HUES48 (cell line): ENCODE measurements around the gene LARP6.
"Not testable (repeated sequence)": the region's sequence is repeated elsewhere in the genome, so short reads cannot be mapped to it uniquely, and the experiment has no call there.

Experiments used
- H3K27ac ChIP-seq: one replicate; pipeline ENCODE4 v1.7.0; 2013; ENCODE audit warnings: low read depth, low read length, inconsistent platforms
- H3K27me3 ChIP-seq: 2 replicates; pipeline ENCODE4 v1.6.1; 2013; ENCODE audit warnings: mild to moderate bottlenecking, low read length; ENCODE audit not compliant: control insufficient read depth, insufficient read depth
- H3K36me3 ChIP-seq: 2 replicates; pipeline ENCODE4 v1.6.1; 2013; ENCODE audit warnings: low read length; ENCODE audit not compliant: control insufficient read depth, insufficient read depth
- H3K4me1 ChIP-seq: 2 replicates; pipeline ENCODE4 v1.6.1; 2013; ENCODE audit warnings: mild to moderate bottlenecking, low read length; ENCODE audit not compliant: control insufficient read depth, insufficient read depth
- H3K4me3 ChIP-seq: 2 replicates; pipeline ENCODE4 v1.5.1; 2013; ENCODE audit warnings: mild to moderate bottlenecking, low read depth, low read length
- H3K9ac ChIP-seq: 2 replicates; pipeline ENCODE4 v1.6.1; 2013; ENCODE audit warnings: mild to moderate bottlenecking, low read depth, low read length, moderate library complexity
- H3K9me3 ChIP-seq: 2 replicates; pipeline ENCODE4 v1.6.1; 2013; ENCODE audit warnings: low read length; ENCODE audit not compliant: control insufficient read depth, insufficient read depth

The LARP6 gene

DNA sequence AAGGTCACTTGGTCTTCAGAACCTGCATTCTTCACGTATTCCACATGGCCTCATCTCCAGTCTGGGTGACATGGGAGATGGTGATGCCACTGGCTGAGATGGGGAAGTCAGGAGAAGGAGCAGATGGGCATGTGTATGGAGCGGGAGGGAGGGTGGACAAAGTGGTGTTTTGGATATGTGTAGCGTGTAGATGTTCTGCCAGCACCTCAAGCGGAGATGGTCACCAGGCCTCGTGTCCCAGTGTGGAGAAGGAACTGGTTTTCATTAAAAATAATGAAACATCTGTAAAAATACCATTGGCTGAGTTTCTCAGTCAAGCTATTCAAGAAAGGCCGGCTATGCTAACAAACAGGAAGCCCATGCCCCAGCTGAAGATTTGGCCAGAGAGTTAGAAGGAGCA lies 26.2 kb downstream of the LARP6 start:
- no peak overlapping the region for H3K9ac ChIP-seq
- H3K9me3 ChIP-seq = no peaks in the 10 kb centered on the region
- H3K4me3 ChIP-seq = no peak overlapping the region
- H3K27ac ChIP-seq = no peak overlapping the region
- H3K36me3 ChIP-seq = peaks cover 12% of the 10 kb centered on the region
- no peaks in the 10 kb centered on the region for H3K27me3 ChIP-seq
- H3K4me1 ChIP-seq = no peaks in the 10 kb centered on the region

DNA sequence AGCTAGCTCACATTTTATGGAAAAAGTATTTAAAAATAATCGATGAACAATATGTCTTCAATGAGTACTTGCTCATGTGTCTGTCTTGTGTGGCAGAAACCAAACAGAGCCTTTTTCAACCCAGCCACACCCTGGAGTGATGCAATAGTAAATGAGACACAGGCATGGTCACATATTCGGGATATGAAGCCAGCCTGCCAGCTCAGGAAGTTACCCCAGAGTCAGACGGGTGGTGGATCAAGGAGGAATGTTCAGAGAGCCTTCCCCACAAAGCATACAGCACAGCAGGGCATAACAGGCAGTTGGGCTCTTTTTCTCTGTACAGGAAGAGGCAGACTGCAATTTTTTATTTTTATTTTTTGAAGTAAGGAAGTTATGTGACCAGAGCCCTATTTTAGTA lies 27.3 kb downstream of the LARP6 start:
- no peak overlapping the region for H3K4me3 ChIP-seq
- no peak overlapping the region for H3K9ac ChIP-seq
- no peak overlapping the region for H3K27ac ChIP-seq
- H3K4me1 ChIP-seq = no peaks in the 10 kb centered on the region
- 0 out of 2 replicates have a peak, but pooled peaks cover 1% of the 10 kb centered on the region for H3K36me3 ChIP-seq
- no peaks in the 10 kb centered on the region for H3K27me3 ChIP-seq
- H3K9me3 ChIP-seq = no peaks in the 10 kb centered on the region

DNA sequence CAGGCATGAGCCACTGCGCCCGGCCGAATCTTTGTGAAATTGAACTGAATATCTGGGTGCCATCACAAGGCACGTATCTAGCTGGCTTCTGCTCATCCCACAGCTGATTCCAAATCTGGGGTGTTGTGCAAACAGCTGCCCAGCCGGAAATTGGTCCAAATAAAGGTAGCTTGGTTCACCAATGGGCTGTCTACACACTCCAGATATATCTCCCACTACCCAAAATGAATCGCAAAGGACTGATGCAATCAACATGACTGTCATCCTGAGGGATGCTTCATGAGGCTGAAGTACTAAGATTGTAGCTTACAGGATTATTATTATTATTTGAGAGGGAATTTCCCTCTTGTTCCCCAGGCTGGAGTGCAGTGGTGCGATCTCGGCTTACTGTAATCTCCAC lies 28.1 kb downstream of the LARP6 start:
- Histone ChIP-seq H3K4me1 (no peaks in the 10 kb centered on the region), H3K36me3 (no peaks in the 10 kb centered on the region), H3K27me3 (no peaks in the 10 kb centered on the region), H3K4me3 (no peak overlapping the region), H3K9ac (no peak overlapping the region), H3K9me3 (no peaks in the 10 kb centered on the region), H3K27ac (no peak overlapping the region)

DNA sequence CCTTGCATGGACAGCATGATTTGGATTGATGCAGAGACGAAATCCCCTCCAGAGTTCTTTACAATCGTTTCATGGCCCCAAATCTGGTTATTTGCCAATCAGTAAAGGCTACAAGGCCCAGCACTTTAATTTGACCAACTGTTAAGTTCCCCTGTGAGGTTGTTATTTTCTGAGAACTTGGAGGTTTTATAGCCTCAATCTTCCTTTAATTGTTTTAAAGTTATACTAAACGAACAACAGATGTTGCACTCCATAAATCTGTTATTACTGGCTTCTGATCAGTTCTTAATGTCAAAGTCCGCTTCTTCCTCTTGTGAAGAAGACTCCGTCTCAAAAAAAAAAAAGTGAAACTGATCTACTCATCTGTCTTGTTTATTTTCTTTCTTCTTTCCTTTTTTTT lies 30.8 kb downstream of the LARP6 start:
- H3K36me3 ChIP-seq = no peaks in the 10 kb centered on the region
- H3K4me3 ChIP-seq = no peak overlapping the region
- no peaks in the 10 kb centered on the region for H3K4me1 ChIP-seq
- no peaks in the 10 kb centered on the region for H3K9me3 ChIP-seq
- H3K9ac ChIP-seq = no peak overlapping the region
- H3K27ac ChIP-seq = no peak overlapping the region
- H3K27me3 ChIP-seq = no peaks in the 10 kb centered on the region

DNA sequence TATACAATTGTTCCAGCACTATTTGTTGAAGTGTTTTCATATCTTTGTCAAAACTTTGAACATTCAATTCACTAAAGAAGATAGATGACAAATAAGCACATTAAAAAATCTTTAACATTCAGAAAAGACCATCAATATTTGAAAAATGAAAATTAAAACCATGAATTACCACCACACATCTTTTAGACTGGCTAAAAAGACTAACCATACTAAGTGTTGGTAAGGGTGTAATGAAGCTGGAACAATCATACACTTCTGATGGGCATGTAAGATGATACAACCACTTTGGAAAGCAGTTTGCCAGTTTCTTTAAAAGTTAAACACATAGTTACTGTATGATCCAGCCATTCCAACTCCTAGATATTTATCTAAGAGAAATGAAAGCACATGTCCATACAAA lies 33.7 kb downstream of the LARP6 start:
- no peaks in the 10 kb centered on the region for H3K27me3 ChIP-seq
- no peaks in the 10 kb centered on the region for H3K9me3 ChIP-seq
- H3K4me1 ChIP-seq = no peaks in the 10 kb centered on the region
- no peaks in the 10 kb centered on the region for H3K36me3 ChIP-seq
- H3K4me3 ChIP-seq = no peak overlapping the region
- H3K9ac ChIP-seq = no peak overlapping the region
- H3K27ac ChIP-seq = no peak overlapping the region

DNA sequence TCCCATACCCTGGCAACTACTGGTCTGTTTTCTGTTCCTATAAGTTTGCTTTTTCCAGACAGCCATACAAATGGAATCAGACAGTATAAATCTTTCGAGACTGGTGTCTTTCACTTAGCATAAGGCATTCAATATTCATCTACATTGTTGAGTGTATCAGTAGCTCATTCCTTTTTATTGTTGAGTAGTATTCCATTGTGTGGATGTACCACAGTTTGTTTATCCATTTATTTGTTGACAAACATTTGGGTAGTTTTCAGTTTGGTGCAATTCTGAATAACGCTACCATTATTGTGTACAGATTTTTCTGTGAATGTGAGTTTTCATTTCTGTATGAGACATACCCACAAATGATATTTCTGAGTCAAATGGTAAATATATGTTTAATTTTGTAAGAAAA lies 35.4 kb downstream of the LARP6 start:
- H3K36me3 ChIP-seq = no peaks in the 10 kb centered on the region
- H3K27ac ChIP-seq = no peak overlapping the region
- no peaks in the 10 kb centered on the region for H3K9me3 ChIP-seq
- H3K27me3 ChIP-seq = no peaks in the 10 kb centered on the region
- H3K9ac ChIP-seq = no peak overlapping the region
- H3K4me3 ChIP-seq = no peak overlapping the region
- H3K4me1 ChIP-seq = no peaks in the 10 kb centered on the region

DNA sequence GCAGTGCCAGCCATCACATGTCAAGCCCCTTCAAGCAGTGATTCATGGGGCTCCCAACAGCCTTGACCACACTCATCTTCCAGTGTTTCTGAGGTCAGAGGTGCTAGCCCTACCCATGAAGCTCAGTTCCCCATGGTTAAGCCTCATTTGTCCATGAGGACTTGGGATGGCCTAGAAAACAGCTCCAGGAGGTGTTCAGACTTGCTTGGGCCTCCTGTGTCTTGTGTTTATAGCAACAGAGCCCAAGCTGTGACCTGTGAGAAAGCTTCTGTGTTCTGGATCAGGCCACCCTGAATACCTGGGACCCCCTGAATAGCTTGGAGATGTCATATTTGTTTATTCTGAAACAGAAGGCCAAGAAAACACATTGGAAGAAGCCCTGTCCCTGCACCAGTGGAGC lies 36.7 kb downstream of the LARP6 start:
- no peaks in the 10 kb centered on the region for H3K4me1 ChIP-seq
- H3K36me3 ChIP-seq = no peaks in the 10 kb centered on the region
- no peak overlapping the region for H3K27ac ChIP-seq
- H3K4me3 ChIP-seq = no peak overlapping the region
- H3K9me3 ChIP-seq = no peaks in the 10 kb centered on the region
- no peak overlapping the region for H3K9ac ChIP-seq
- no peaks in the 10 kb centered on the region for H3K27me3 ChIP-seq

DNA sequence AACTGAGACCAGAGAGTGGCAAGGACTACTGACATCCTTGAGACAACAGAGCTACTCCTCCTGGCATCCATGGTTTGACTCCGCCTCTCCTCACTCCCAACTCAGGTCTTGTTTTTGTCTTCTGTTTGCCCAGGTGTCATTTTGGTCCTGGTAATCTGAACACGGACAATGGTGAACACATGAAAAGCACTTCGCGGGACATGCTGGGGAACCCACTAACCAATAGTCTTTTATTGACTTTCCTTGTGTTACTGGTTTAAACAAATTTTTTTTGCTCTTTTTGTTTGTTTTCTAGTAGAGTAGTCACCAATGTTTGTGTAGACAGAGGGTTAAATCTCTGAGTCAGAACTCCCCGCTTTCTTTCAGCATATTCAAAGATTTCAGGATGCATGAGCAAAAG lies 38.4 kb downstream of the LARP6 start:
- Histone ChIP-seq H3K27me3 (no peaks in the 10 kb centered on the region), H3K9ac (no peak overlapping the region), H3K4me1 (no peaks in the 10 kb centered on the region), H3K9me3 (no peaks in the 10 kb centered on the region), H3K4me3 (no peak overlapping the region), H3K27ac (no peak overlapping the region), H3K36me3 (no peaks in the 10 kb centered on the region)

DNA sequence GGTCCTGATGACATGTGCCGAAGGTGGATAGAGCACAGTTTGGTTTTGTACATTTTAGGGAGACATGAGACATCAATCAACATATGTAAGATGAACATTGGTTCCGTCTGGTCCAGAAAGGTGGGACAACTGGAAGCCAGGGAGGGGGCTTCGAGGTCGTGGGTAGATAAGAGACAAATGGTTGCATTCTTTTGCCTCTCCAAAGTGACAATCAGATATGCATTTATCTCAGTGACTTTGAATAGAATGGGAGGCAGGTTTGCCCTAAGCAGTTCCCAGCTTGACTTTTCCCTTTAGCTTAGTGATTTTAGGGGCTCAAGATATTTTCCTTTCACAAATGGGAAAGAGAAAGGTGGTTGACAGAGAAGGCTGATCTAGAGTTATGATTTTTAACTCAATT lies 38.9 kb downstream of the LARP6 start:
- not testable (repeated sequence) for H3K36me3 ChIP-seq, H3K27ac ChIP-seq, H3K27me3 ChIP-seq, H3K9me3 ChIP-seq, H3K4me3 ChIP-seq, H3K9ac ChIP-seq, H3K4me1 ChIP-seq

DNA sequence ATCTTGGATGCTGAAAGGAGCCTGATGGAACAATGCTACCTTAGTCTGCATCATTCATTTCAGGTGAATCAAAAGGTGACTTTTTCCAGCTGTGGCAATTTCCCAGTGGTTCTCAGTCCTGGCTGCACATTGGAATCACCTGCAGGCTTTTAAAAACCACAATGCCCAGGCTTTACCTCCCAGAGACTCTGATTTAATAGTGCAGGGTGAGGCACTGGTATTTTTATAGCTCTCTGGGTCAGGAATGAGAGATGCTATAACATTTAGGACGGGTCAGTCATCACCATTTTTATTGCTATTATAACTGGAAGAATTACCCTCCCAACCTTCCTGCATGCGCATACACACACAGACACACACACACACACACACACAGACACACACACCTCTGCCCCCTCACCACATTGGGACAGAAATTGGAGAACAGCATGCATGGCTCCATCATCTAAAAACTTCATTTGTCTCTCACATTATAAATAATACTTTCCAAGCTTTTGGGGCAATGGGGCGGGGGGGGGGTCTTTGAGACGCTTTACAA lies 41.1 kb downstream of the LARP6 start:
- Histone ChIP-seq H3K9me3 (no peaks in the 10 kb centered on the region), H3K4me1 (no peaks in the 10 kb centered on the region), H3K4me3 (no peak overlapping the region), H3K9ac (no peak overlapping the region), H3K27me3 (no peaks in the 10 kb centered on the region), H3K27ac (no peak overlapping the region), H3K36me3 (no peaks in the 10 kb centered on the region)

DNA sequence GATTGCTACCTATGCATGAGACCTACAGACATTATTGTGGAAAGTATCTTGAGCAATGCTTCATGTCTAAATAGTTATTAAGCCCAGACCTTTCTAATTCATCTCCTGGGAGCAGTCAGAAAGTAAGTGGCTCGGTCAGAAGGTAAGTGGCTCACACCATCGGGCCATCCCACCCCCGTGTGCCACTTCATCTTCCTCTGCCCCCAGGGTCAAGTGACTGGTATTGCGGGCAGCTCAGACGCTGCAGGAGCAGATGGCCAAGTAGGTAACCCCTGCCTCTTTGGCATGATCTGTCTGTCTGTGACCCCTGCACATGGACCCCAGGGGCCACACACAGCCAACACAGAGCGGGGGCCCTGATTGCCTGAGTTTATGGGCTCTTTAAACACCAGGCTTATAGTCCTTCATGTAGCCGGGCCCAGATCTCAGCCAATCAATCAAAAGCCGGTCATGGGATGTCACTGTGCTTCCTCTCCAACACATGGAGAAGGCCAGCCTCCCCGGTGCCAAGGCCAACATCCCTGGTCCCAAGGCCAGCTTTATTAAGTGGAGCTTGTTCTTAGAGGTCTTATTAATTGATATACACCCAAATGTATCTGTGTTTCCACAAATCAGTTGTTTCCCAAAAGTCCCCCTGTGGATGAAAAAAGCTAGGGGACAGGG lies 42.9 kb downstream of the LARP6 start:
- H3K4me1 ChIP-seq = no peaks in the 10 kb centered on the region
- no peak overlapping the region for H3K4me3 ChIP-seq
- no peaks in the 10 kb centered on the region for H3K27me3 ChIP-seq
- H3K9me3 ChIP-seq = no peaks in the 10 kb centered on the region
- H3K36me3 ChIP-seq = no peaks in the 10 kb centered on the region
- H3K9ac ChIP-seq = no peak overlapping the region
- no peak overlapping the region for H3K27ac ChIP-seq
